GM19238 (cell line): ENCODE measurements around the gene CGB1.
"Not testable (repeated sequence)": the region's sequence is repeated elsewhere in the genome, so short reads cannot be mapped to it uniquely, and the experiment has no call there.

Source experiments
- DNase-seq: peaks from one replicate; pipeline ENCODE4 v3.0.0; 2011; ENCODE audit warnings: low spot score; ENCODE audit not compliant: insufficient read length

Gene CGB1

DNA sequence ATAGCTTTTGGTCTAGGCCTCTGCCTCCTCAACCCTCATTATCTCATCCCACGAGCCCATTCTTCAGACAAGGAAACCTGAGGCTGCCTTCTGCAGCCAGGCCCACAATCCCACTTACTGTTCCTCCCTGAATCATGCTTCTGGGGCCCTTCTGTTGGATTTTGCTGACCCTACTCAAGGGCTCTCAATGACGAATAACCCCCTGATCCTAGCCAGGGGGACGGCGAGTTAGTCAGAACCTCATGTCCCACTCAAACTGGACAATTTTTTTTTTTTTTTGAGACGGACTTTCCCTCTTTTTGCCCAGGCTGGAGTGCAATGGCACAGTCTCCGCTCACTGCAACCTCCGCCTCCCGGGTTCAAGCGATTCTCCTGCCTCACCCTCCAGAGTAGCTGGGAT is 14.6 kb downstream of the CGB1 start:
- DNase-seq: no peak

DNA sequence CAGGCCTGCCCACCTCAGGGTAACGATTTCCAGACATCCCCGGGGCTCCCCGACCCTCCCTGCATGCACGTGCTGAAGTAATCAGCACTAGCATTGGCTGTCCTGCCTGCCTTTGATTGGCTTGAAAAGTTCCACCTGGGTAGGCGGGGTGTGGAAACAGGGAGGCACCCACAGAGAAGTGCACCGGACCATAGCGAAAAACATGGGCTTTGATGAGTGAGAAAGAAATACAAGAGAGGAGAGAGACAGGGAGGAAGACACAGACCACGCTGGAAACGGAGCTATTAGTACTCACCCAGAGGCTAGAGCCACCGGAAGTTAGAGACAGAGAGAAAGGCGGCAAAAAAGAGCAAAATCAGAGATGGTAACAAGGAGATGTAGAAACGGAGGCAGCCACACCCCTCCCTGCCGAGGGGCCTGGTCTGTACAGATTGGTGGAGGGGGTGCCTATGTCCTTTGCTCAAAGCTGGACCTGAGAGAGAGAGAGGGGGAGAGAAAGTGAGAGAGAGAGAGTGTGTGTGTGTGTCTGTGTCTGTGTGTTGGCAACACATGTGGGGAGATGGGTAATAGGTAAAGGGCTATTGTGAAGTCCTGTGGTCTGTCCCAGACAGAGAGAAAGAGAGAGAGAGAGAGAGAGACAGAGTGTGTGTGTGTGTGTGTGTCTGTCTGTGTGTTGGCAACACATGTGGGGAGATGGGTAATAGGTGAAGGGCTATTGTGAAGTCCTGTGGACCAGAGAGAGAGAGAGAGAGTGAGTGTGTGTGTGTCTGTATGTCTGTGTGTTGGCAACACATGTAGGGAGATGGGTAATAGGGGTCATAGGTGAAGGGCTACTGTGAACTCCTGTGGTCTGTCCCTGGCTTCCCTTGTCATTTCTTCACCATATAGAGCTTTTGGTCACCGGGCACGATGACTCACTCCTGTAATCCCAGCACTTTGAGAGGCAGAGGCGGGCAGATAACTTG is 15.5 kb downstream of the CGB1 start:
- no peak for DNase-seq

GRCh38 chr19:49020342-49020741 is 16.4 kb downstream of the CGB1 start:
- no peak for DNase-seq

- peak; percentile 44 for DNase-seq
Measured at GRCh38 chr19:49019242-49019932, 17.3 kb downstream of the CGB1 start.

- not testable (repeated sequence) for DNase-seq
Measured at GRCh38 chr19:49018388-49019241, 18.1 kb downstream of the CGB1 start.

- DNase-seq: peak; percentile 78
Measured at GRCh38 chr19:49017666-49018351, 18.9 kb downstream of the CGB1 start.

- DNase-seq: no peak
Measured at GRCh38 chr19:49017041-49017665, 19.5 kb downstream of the CGB1 start, which contains the start of gene LHB. TSS of gene LHB (minus strand) at chr19:49017091. CDS start at chr19:49017081, 10 bp downstream.

DNA sequence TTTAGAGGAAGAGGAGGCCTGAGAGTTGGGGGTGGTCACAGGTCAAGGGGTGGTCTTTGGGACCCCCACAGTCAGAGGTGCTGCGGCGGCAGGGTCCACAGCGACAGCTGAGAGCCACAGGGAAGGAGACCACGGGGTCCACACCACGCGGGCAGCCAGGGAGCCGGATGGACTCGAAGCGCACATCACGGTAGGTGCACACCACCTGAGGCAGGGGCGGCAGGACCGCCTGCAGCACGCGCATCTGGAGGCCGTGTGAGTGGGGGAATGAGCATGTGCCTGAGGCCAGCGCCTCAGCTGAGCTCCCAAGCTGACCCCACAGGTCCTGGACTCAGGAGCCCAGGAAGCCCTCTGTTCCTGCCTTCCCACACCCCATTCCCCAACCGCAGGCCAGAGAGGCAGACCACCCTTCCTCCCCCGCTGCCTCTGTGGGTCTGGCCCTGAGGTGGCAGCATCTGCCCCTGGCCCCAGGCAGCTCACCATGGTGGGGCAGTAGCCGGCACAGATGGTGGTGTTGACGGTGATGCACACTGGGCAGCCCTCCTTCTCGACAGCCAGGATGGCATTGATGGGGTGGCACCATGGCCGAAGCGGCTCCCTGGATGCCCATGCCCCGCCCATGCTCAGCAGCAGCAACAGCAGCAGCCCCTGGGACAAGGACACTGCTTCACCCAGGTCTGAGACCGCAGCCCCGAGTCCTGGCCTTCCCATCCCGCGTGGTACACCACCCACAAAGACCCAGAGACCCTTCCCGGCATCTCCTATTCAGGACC is 20.4 kb downstream of the CGB1 start:
- no peak for DNase-seq

GRCh38 chr19:49014870-49015255 is 21.8 kb downstream of the CGB1 start:
- DNase-seq: no peak

GRCh38 chr19:49014123-49014869 is 22.4 kb downstream of the CGB1 start:
- DNase-seq: no peak

- DNase-seq: no peak
Measured at GRCh38 chr19:49011194-49011593, 25.5 kb downstream of the CGB1 start.

DNA sequence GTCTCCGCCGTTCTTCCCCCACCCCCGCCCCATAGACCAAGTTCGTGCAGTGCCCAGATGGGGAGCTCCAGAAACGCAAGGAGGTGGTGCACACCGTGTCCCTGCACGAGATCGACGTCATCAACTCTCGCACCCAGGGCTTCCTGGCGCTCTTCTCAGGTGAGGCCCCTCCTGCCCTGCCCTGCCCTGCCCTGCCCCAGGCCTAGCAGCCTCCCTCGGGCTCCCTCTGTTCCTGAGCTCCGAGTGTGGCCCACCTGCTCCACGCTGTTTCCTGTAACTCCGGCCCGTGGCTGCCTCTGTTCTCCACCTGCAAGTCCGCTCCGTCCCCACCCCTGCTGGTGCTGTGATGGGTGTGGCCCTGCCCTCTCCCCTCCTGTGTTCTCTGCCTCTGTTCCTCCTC is 26.2 kb downstream of the CGB1 start:
- DNase-seq: no peak

GRCh38 chr19:49009828-49010227 is 26.9 kb downstream of the CGB1 start:
- no peak for DNase-seq

GRCh38 chr19:49006905-49007304 is 29.8 kb downstream of the CGB1 start:
- no peak for DNase-seq

GRCh38 chr19:49004964-49005614 is 31.6 kb downstream of the CGB1 start:
- no peak for DNase-seq

GRCh38 chr19:49004133-49004532 is 32.6 kb downstream of the CGB1 start:
- DNase-seq: no peak

GRCh38 chr19:48999481-49000325 is 37.0 kb downstream of the CGB1 start:
- no peak for DNase-seq

DNA sequence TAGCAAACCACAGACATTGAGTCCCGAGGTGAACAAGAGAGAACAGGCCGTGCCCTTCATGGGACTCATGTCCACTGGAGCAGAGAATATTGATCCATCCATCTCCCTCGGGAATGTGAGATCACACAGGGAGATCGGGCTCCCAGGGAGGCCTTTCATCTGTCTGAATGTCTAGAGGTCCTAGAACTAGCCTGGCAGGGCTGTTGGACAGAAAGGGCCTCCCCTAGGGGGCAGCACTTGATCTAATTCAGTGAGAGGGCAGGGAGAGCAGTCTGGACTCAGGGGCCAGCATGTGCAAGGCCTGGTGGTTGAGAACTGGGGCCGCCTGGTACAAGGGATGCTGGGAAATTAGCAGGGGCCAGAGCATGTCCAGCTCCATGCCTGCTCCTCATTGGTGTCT is 38.7 kb downstream of the CGB1 start:
- DNase-seq: no peak
